Spleen (tissue), 13 donors: Measurements from ENCODE around the gene SLC35B1. TPM values are rescaled to one million over a fixed set of nuclear protein-coding genes. Genes with fewer than 3 reads are reported as not detected.

Experiments
- DNase-seq: peaks from one replicate; pipeline ENCODE4 v3.0.0-alpha.2; 2020
- H3K27ac ChIP-seq, 8 donors: fragments of 200-600 bp; sonication (generic) in 7 of 8; 1 replicate in 4 of 8; 2 replicates in 4 of 8; pipeline versions ENCODE4 v1.5.0 to v1.8.0; 2016 to 2021; ENCODE audit warnings: inconsistent platforms in 4 of 8, mild to moderate bottlenecking in 4 of 8, moderate library complexity in 1 of 8
- H3K27me3 ChIP-seq, 7 donors: fragments of 200-600 bp; sonication (generic) in 6 of 7; replicated peaks in 1 of 7; 1 replicate in 4 of 7; 2 replicates in 3 of 7; pipeline versions ENCODE4 v1.5.0 to v1.8.0; 2016 to 2021; ENCODE audit warnings: inconsistent platforms in 3 of 7, mild to moderate bottlenecking in 1 of 7
- H3K36me3 ChIP-seq, 6 donors: fragments of 200-600 bp; sonication (generic) in 5 of 6; 1 replicate in 4 of 6; 2 replicates in 2 of 6; pipeline versions ENCODE4 v1.5.0 to v1.8.0; 2016 to 2021; ENCODE audit warnings: inconsistent platforms in 2 of 6
- H3K4me1 ChIP-seq, 6 donors: fragments of 200-600 bp; sonication (generic) in 5 of 6; 1 replicate in 3 of 6; 2 replicates in 3 of 6; pipeline versions ENCODE4 v1.5.0 to v1.8.0; 2016 to 2021; ENCODE audit warnings: inconsistent platforms in 3 of 6
- H3K4me3 ChIP-seq, 8 donors: fragments of 200-600 bp; sonication (generic) in 7 of 8; 1 replicate in 4 of 8; 2 replicates in 4 of 8; pipeline versions ENCODE4 v1.5.0 to v1.8.0; 2016 to 2021; ENCODE audit warnings: inconsistent platforms in 4 of 8, mild to moderate bottlenecking in 4 of 8, moderate library complexity in 2 of 8
- H3K9me3 ChIP-seq, 8 donors: fragments of 200-600 bp; sonication (generic) in 7 of 8; 1 replicate in 4 of 8; 2 replicates in 4 of 8; pipeline versions ENCODE4 v1.5.0 to v1.8.0; 2016 to 2021; ENCODE audit warnings: inconsistent platforms in 4 of 8
- POLR2A ChIP-seq, 3 donors: fragments of 450-650 bp; IDR thresholded peaks; one replicate each; pipeline ENCODE4 v1.5.1; 2017; ENCODE audit warnings: antibody characterized with exemption in 3 of 3, mild to moderate bottlenecking in 1 of 3
- POLR2AphosphoS5 ChIP-seq, 3 donors: sonication (generic); formaldehyde crosslinking; IDR thresholded peaks; one replicate each; pipeline ENCODE4 v1.5.1; 2017; ENCODE audit warnings: antibody characterized with exemption in 3 of 3
- WGBS, 5 donors: extraction: QIAGEN DNeasy Blood & Tissue Kit in 3 of 5; methylation state at CpG; one replicate each; pipeline versions ENCODE4 v1.1.5 to v1.1.7; 2013 to 2018; 5-methylcytosine and 5-hydroxymethylcytosine counted together
- intact Hi-C: fragments of 100-400 bp; cut with DNase I; formaldehyde crosslinking; loops from one replicate; pipeline ENCODE4 v1.15.0; 2023; ENCODE audit warnings: low total_unique reads
- long read RNA-seq, 2 donors: transcript quantifications; one replicate each; lab custom pipeline, GENCODE V29; 2026
- polyA plus RNA-seq, 3 donors: library from polyadenylated mRNA; stranded (reverse); fragments of 200-250 nt; gene quantifications; one replicate each; pipeline ENCODE4 v1.2.1, GENCODE V29; 2013
- total RNA-seq, 7 donors: library from RNA; depleted of rRNA in 3 of 7; stranded (reverse); fragments of >200 nt in 3 of 7; fragmentation: NEBNext Ultra II Directional in 4 of 7; extraction: Animal tissue kit (Norgen Biotek cat#: 25700) in 4 of 7; gene quantifications; one replicate each; pipeline versions ENCODE4 v1.1.0 to v1.2.1, GENCODE V29; 2016 to 2021
- TF ChIP-seq, protein P1 (sequence below), 11 experiments: fragments of 200-600 bp in 7 of 11; fragments of 450-650 bp in 4 of 11; sonication (generic) in 4 of 11; IDR thresholded peaks in 8 of 11; conservative IDR thresholded peaks in 3 of 11; 1 replicate in 7 of 11; 2 replicates in 4 of 11; pipeline versions ENCODE4 v1.4.0 to v1.8.0; 2016 to 2021; ENCODE audit warnings: antibody characterized with exemption in 11 of 11, inconsistent platforms in 4 of 11, mild to moderate bottlenecking in 1 of 11
- donor health status: healthy with polysubstance abuse.
- donor health status: DM: no; HTN: no; CAD: no; lungs with moderate emphysema.
- donor health status: DM: no; HTN: no; CAD: no.
- donor health status: Bipolar disorder and iron deficiency.
- donor health status: healthy.
- donor health status: DM: no; HTN: no; CAD: no.
- donor health status: DM: yes; HTN: yes; CAD: no.

Gene SLC35B1, protein sequence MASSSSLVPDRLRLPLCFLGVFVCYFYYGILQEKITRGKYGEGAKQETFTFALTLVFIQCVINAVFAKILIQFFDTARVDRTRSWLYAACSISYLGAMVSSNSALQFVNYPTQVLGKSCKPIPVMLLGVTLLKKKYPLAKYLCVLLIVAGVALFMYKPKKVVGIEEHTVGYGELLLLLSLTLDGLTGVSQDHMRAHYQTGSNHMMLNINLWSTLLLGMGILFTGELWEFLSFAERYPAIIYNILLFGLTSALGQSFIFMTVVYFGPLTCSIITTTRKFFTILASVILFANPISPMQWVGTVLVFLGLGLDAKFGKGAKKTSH
- total RNA-seq = 10 to 100 TPM; 37.0 to 69.9 (median 48.5) TPM
- 10 to 100 TPM; 23.7 to 42.0 (median 37.5) TPM for polyA plus RNA-seq
- long read RNA-seq, donor 1, transcript SLC35B1-220 (9 exons, 1,611 nt) = major isoform, 7 of 30 reads
- long read RNA-seq, donor 1, transcript SLC35B1-209 (9 exons, 1,320 nt) = minor isoform, 5 of 30 reads
- long read RNA-seq, donor 1, partial matches to known transcripts = 17 of 30 reads
- long read RNA-seq, donor 1, other reads (novel, unspliced or antisense) = 0 of 30 reads
- long read RNA-seq, donor 2, transcript SLC35B1-220 (9 exons, 1,611 nt) = major isoform, 5 of 10 reads
- long read RNA-seq, donor 2, partial matches to known transcripts = 0 of 10 reads
- long read RNA-seq, donor 2, other reads (novel, unspliced or antisense) = 0 of 10 reads

DNA sequence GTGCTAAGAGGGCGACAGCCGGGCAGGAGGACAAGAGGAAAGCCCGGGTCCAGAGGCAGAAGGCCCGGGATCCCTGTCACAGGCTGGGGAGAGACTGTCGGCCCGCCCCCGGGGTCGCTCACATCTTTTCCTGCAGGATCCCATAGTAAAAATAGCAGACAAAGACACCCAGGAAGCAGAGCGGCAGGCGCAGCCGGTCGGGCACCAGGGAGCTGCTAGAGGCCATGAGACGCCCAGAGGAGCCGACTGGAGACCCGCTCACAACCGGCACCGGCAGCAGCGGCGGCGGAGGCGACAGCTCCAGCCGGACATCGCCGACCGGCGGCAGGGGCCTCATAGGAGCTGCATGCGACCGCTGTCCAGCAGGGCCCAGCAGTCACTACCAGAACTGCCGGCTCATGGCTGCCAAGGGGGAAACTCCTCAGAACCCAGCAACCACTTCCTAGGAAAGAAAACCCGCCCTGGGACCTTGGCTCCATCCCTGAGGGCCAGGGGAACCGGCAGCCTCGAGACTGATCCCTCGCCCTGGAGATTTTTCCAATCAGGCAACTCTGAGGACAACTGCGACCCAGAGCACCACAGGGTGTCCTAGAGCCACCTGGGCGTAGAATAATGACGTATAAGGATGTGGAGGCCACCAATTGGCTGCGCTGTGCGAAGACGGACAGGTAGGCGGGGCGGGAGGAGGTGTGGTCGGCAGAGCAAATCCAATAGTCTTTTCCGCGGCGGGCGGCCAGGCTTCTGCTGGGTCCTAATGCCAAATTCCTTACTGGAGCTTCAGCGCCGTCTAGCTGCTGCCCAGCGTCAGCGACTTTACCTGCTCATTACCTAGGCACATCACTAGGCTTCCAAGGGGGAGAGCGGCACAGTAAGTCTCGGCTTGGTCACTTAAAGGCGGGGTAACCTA is at the start of gene SLC35B1:
SLC35B1 (minus strand) TSS at position 357 of the 907 bp plus-strand sequence; CDS start at position 226, 131 bp downstream.
- no peaks in the 10 kb centered on the region for H3K27me3 ChIP-seq
- DNase-seq = peak; percentile 99
- no peaks in the 10 kb centered on the region for H3K9me3 ChIP-seq
- H3K4me1 ChIP-seq = peaks cover 14 to 83% (median 40%) of the 10 kb centered on the region in 6 donors
- peak within 1 kb of the TSS; percentile 90 to 98 (median 94) for H3K27ac ChIP-seq
- WGBS, 5 donors = 1 to 2% (median 2%) methylated on average over 43 to 53 of the region's 53 CpGs
- H3K4me3 ChIP-seq = peak within 1 kb of the TSS; percentile 82 to 100 (median 95)
- peak in 2 of 3 donors; percentile 5 to 91 for TF ChIP-seq POLR2A (IDR thresholded peaks at IDR 0.05)
- TF ChIP-seq POLR2AphosphoS5 (IDR thresholded peaks at IDR 0.05) = peak; percentile 89 to 94 (median 91)
- TF ChIP-seq, protein P1, sequence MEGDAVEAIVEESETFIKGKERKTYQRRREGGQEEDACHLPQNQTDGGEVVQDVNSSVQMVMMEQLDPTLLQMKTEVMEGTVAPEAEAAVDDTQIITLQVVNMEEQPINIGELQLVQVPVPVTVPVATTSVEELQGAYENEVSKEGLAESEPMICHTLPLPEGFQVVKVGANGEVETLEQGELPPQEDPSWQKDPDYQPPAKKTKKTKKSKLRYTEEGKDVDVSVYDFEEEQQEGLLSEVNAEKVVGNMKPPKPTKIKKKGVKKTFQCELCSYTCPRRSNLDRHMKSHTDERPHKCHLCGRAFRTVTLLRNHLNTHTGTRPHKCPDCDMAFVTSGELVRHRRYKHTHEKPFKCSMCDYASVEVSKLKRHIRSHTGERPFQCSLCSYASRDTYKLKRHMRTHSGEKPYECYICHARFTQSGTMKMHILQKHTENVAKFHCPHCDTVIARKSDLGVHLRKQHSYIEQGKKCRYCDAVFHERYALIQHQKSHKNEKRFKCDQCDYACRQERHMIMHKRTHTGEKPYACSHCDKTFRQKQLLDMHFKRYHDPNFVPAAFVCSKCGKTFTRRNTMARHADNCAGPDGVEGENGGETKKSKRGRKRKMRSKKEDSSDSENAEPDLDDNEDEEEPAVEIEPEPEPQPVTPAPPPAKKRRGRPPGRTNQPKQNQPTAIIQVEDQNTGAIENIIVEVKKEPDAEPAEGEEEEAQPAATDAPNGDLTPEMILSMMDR (IDR thresholded peaks at IDR 0.05 in 8 of 11, conservative IDR thresholded peaks at IDR 0.05 in 3 of 11) = peak; percentile 45 to 90 (median 75)
- peaks cover 7 to 74% (median 58%) of the 10 kb centered on the region in 6 donors for H3K36me3 ChIP-seq
- intact Hi-C loops = loop anchor here (5.0 to 10.0 kb wide), 2 partner anchors 74 to 147 kb away; no protein-coding TSS in a partner anchor

DNA sequence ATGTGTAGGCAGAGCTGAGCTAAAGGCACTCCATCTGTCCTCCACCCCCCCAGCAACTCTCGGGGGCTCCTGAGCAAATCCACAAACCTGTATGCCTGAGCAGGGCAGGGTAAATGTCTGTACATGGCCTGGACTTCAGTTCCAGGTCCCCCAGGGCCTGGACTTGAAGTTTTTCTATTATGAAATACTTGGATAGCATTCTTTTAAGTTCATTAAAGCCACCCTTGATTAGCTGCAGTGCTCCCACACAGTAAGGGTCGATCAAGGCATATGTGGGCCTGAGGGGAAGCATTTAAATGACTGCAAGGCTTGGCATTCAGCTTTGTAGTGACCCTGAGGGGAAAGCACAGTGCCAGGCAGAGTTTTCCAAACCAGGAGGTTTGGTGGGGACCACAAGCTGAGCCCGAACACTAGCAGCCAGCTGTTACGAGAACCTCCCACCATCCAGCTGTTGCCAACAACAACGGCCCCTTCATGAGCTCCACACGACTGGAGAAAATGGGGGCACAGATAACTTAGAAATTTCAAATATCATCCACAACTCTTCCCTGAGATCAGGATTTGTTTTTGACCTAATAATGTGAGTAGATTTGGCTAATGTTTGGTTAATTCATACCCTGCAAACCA is 49.5 kb upstream of the SLC35B1 start:
- H3K9me3 ChIP-seq = no peaks in the 10 kb centered on the region
- H3K4me3 ChIP-seq = no peak overlapping the region
- H3K27me3 ChIP-seq = no peaks in the 10 kb centered on the region
- TF ChIP-seq POLR2AphosphoS5 (IDR thresholded peaks at IDR 0.05) (no peak), POLR2A (IDR thresholded peaks at IDR 0.05) (no peak)
- TF ChIP-seq, protein P1 (IDR thresholded peaks at IDR 0.05 in 8 of 11, conservative IDR thresholded peaks at IDR 0.05 in 3 of 11) = no peak
- WGBS, 5 donors = 79 to 93% (median 84%) methylated on average over 6 of the region's 6 CpGs
- no peak for DNase-seq
- H3K27ac ChIP-seq = peak overlapping the region in 6 of 8 donors; percentile 13 to 59 (median 47)
- intact Hi-C loops = no loop called here
- peaks cover 41 to 100% (median 90%) of the 10 kb centered on the region in 6 donors for H3K4me1 ChIP-seq
- peaks cover 0 to 34% (median 7%) of the 10 kb centered on the region in 6 donors for H3K36me3 ChIP-seq

DNA sequence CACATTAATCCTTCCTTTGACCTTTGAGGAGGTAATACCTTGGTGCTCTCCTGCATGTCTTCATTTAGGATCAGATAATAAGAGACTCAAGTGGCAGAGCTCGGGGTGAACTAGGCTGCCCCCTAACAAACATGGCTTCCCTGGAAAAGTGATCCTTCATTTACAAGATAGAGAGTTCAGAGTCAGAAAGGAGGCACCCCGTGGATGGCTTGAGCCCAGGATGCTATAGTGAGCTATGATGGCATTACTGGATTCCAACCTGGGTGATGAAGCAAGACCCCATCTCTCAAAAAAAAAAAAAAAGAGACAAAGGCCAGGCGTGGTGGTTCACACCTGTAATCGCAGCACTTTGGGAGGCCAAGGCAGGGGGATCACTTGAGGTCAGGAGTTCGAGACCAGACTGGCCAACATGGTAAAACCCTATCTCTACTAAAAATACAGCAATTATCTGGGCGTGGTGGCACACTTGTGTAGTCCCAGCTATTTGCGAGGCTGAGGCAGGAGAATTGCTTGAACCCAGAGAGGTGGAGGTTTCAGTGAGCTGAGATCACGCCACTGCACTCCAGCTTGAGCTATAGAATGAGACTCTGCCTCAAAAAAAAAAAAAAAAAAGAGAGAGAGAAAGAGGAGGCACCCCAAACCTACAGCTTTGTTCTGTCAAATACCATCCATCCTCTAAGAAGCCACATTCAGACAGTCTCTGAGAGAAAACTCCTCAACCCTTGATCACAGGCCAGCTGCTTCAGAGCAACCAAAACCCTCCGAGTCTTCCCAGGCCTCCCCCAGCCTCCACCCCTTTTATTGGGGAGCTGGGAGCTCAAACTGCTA is 48.8 kb upstream of the SLC35B1 start:
- Histone ChIP-seq H3K9me3 (no peaks in the 10 kb centered on the region), H3K27me3 (no peaks in the 10 kb centered on the region), H3K36me3 (peaks cover 0 to 34% (median 7%) of the 10 kb centered on the region in 6 donors), H3K4me1 (peaks cover 34 to 100% (median 86%) of the 10 kb centered on the region in 6 donors), H3K4me3 (no peak overlapping the region), H3K27ac (peak overlapping the region in 6 of 8 donors; percentile 13 to 61 (median 48))
- no peak for TF ChIP-seq POLR2AphosphoS5 (IDR thresholded peaks at IDR 0.05)
- no peak for TF ChIP-seq POLR2A (IDR thresholded peaks at IDR 0.05)
- TF ChIP-seq, protein P1 (IDR thresholded peaks at IDR 0.05 in 8 of 11, conservative IDR thresholded peaks at IDR 0.05 in 3 of 11) = no peak
- WGBS, 5 donors = 85 to 91% (median 88%) methylated on average over 9 of the region's 9 CpGs
- DNase-seq = no peak
- intact Hi-C loops = no loop called here
